Activated CD4-positive, alpha-beta T cell treated with anti-CD3 and anti-CD28 coated beads for 36 hours (primary cell): ENCODE measurements around the gene PRKN. TPM values are rescaled to one million over a fixed set of nuclear protein-coding genes. Genes with fewer than 3 reads are reported as not detected.

Source experiments
- ATAC-seq: fragments of 200-7000 bp; cut with Tn5 transposase; one replicate; pipeline ENCODE4 v1.10.0; 2021; ENCODE audit warnings: mild to moderate bottlenecking, moderate library complexity
- CTCF ChIA-PET: fragments of 350-600 bp; sonication (Branson Sonifier 250); formaldehyde crosslinking; loops from one replicate; lab custom pipeline; 2021; ENCODE audit warnings: antibody characterized with exemption; lab: Charles Lee
- POLR2A ChIA-PET: fragments of 350-600 bp; sonication (Branson Sonifier 250); formaldehyde crosslinking; loops from one replicate; lab custom pipeline; 2021; ENCODE audit warnings: antibody characterized with exemption, inconsistent platforms; lab: Charles Lee
- DNase-seq: peaks from one replicate; pipeline ENCODE4 v3.0.0-alpha.2; 2020
- H3K27ac Mint-ChIP-seq: one replicate; pipeline ENCODE4 v1.8.0; 2021; ENCODE audit warnings: mixed read lengths
- H3K27me3 Mint-ChIP-seq: one replicate; pipeline ENCODE4 v1.8.0; 2021; ENCODE audit warnings: mixed read lengths
- H3K36me3 Mint-ChIP-seq: one replicate; pipeline ENCODE4 v1.8.0; 2021; ENCODE audit warnings: low read depth, mixed read lengths
- H3K4me1 Mint-ChIP-seq: one replicate; pipeline ENCODE4 v1.8.0; 2021; ENCODE audit warnings: mixed read lengths
- H3K4me3 Mint-ChIP-seq: one replicate; pipeline ENCODE4 v1.8.0; 2021; ENCODE audit warnings: mild to moderate bottlenecking, moderate library complexity, mixed read lengths
- H3K9me3 Mint-ChIP-seq: one replicate; pipeline ENCODE4 v1.8.0; 2021; ENCODE audit warnings: low read depth, mixed read lengths
- intact Hi-C, 2 experiments: fragments of 100-400 bp; cut with DNase I in 1 of 2; cut with micrococcal nuclease in 1 of 2; formaldehyde crosslinking; loops; one replicate each; pipeline versions ENCODE4 v1.14.2 to v1.15.1; 2022 to 2024; cut with DNase I, micrococcal nuclease
- total RNA-seq, 2 experiments: library from RNA; stranded (reverse); gene quantifications; one replicate each; pipeline ENCODE4 v1.2.3, GENCODE V29; 2021

PRKN gene
- total RNA-seq, 2 experiments from 2014 or later, result 0.56 to 0.87 TPM

DNA sequence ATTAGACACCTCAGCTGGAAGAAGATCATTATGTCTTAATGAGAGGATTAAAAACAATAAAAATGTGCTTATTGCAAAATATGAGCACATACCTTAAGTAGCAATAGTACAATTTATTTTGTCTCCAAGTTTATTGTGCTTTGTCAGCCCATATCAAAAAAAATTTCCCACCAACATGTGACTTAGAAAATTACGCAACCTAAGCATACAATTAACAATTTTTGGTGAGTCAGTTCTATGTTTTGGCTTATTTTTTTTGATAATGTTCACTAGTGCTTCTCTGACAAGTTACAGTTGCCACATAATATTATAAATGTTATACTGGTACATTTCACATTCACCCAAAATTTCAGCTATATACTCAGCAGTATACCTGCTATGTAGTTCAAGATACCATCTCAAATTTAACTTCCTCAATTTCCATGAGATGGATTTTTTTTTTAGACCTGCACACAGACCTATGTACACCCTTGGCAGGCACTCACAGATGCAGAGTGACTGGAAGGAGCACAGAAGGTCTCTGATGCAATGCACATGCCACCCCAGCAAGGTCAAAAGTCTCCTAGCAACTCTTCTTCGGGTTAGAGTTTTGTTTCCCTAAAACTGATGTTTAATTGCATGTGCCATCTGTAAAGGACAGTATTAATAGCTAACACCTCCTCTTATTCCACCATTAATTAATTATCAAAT lies 112.4 kb downstream of the PRKN start:
- Mint-ChIP-seq H3K36me3 (peaks cover 3% of the 10 kb centered on the region), H3K27me3 (no peaks in the 10 kb centered on the region), H3K27ac (no peak overlapping the region), H3K9me3 (peaks cover 7% of the 10 kb centered on the region), H3K4me3 (no peak overlapping the region), H3K4me1 (no peaks in the 10 kb centered on the region)
- ATAC-seq (no peak), DNase-seq (no peak)
- ChIA-PET POLR2A (no interaction called here), CTCF (interaction anchor here (0.7 kb wide), 1 partner anchor 1218 kb away, joined by 3 read pairs; no protein-coding TSS in a partner anchor)
- intact Hi-C loops, result no loop called here

- ATAC-seq, result no peak
- Mint-ChIP-seq H3K4me3 (no peak overlapping the region), H3K36me3 (peaks cover 3% of the 10 kb centered on the region), H3K4me1 (no peaks in the 10 kb centered on the region), H3K9me3 (peaks cover 7% of the 10 kb centered on the region), H3K27ac (no peak overlapping the region), H3K27me3 (no peaks in the 10 kb centered on the region)
- no peak for DNase-seq
- POLR2A ChIA-PET, result no interaction called here
- intact Hi-C loops, result no loop called here
- CTCF ChIA-PET, result no interaction called here
These were observed 114.3 kb downstream of the PRKN start for GRCh38 chr6:162613310-162613709.

GRCh38 chr6:162612613-162613012 lies 115.0 kb downstream of the PRKN start:
- no peak overlapping the region for H3K4me3 Mint-ChIP-seq
- POLR2A ChIA-PET, result no interaction called here
- ATAC-seq (no peak), DNase-seq (no peak)
- intact Hi-C loops, result no loop called here
- no peaks in the 10 kb centered on the region for H3K4me1 Mint-ChIP-seq
- H3K9me3 Mint-ChIP-seq, result peaks cover 7% of the 10 kb centered on the region
- H3K27ac Mint-ChIP-seq, result no peak overlapping the region
- H3K36me3 Mint-ChIP-seq, result peaks cover 3% of the 10 kb centered on the region
- CTCF ChIA-PET, result no interaction called here
- H3K27me3 Mint-ChIP-seq, result no peaks in the 10 kb centered on the region

DNA sequence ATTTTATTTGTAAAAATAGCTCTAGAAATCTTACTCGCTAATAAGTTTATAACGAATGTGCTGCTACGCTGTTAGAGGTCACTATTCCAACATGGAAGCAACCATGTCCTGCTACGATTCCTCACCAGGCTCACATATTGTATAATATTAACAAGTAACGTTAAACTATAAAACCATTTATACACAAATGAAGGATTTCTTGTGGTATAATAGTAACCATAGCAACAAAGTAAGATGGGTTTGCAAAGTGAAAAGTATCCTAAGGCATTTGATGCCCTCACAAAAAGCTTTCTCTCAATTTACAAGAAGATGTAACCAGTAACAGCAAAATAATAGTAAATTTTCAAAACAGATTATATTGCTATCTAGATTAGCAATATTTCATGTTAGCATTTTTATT lies 117.2 kb downstream of the PRKN start:
- ChIA-PET POLR2A (no interaction called here), CTCF (interaction anchor here (1.3 kb wide), 1 partner anchor 1192 kb away, joined by 4 read pairs; no protein-coding TSS in a partner anchor)
- DNase-seq (no peak), ATAC-seq (no peak)
- Mint-ChIP-seq H3K36me3 (peaks cover 3% of the 10 kb centered on the region), H3K4me1 (no peaks in the 10 kb centered on the region), H3K9me3 (peaks cover 7% of the 10 kb centered on the region), H3K27ac (no peak overlapping the region), H3K4me3 (no peak overlapping the region), H3K27me3 (no peaks in the 10 kb centered on the region)
- intact Hi-C loops, result no loop called here

GRCh38 chr6:162605881-162606280 lies 121.7 kb downstream of the PRKN start:
- Mint-ChIP-seq H3K27ac (no peak overlapping the region), H3K4me1 (no peaks in the 10 kb centered on the region), H3K36me3 (peaks cover 2% of the 10 kb centered on the region), H3K4me3 (no peak overlapping the region), H3K27me3 (no peaks in the 10 kb centered on the region), H3K9me3 (no peaks in the 10 kb centered on the region)
- ATAC-seq (no peak), DNase-seq (no peak)
- ChIA-PET POLR2A (no interaction called here), CTCF (no interaction called here)
- intact Hi-C loops, result no loop called here

DNA sequence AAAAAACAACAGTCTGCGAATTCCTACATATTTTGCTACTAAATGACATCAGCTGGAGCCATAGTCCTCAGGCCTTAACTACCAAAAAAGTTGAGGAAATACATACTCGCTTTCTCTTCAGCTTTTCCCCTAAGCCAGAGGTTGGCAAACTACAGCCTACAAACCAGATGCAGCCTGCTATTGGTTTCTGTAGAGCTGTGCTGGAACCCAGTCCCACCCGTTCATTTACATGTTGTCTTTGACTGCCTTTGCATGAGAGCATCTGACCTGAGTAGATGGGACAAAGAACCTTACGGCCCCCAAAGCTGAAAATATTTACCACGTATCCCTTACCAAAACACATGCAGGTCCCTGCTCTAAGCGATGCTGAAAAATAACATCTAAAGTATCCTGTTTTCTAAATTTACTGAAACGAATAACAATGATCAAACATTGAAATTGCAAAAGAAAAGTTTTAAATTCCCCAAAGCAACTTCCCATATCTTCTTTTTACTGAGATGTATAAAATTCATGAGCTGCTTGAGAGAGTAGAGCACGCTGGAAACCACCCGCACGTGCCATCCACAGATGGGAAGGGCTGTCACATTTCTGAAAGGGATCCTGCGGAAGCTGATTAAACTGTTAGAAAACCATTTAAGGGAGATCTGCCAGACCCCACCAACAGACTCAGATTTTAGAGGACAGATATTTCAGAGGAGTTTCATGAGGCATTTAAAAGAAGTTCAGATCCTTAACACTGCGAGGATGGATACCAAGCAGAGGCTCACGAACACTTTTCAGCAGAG lies 124.1 kb downstream of the PRKN start:
- ATAC-seq (no peak), DNase-seq (no peak)
- H3K36me3 Mint-ChIP-seq, result peaks cover 2% of the 10 kb centered on the region
- no peaks in the 10 kb centered on the region for H3K9me3 Mint-ChIP-seq
- H3K4me1 Mint-ChIP-seq, result no peaks in the 10 kb centered on the region
- ChIA-PET CTCF (no interaction called here), POLR2A (no interaction called here)
- H3K27ac Mint-ChIP-seq, result no peak overlapping the region
- no peak overlapping the region for H3K4me3 Mint-ChIP-seq
- intact Hi-C loops, result no loop called here
- no peaks in the 10 kb centered on the region for H3K27me3 Mint-ChIP-seq

DNA sequence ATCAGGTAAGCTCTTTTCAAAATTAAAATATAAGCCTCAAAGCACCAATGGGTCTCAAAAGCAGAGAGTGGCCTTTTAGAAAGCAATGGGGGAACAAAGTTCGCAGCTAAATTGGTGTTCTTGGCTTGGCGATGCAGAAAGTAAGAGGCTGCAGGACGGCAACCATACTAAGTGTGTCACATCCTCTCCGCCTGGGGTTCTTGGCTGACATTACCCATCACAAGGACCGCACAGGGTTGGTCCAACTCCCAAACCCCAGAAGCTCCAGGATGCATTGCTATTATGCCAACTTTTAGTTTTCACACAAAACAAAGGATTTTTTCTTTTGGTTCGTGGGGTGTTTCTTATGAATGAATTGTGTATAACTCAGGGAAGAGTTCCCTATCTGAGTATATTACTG lies 124.8 kb downstream of the PRKN start:
- no peaks in the 10 kb centered on the region for H3K27me3 Mint-ChIP-seq
- intact Hi-C loops, result no loop called here
- H3K9me3 Mint-ChIP-seq, result no peaks in the 10 kb centered on the region
- peaks cover 2% of the 10 kb centered on the region for H3K36me3 Mint-ChIP-seq
- H3K27ac Mint-ChIP-seq, result no peak overlapping the region
- H3K4me1 Mint-ChIP-seq, result no peaks in the 10 kb centered on the region
- ChIA-PET POLR2A (no interaction called here), CTCF (no interaction called here)
- H3K4me3 Mint-ChIP-seq, result no peak overlapping the region
- DNase-seq, result no peak
- no peak for ATAC-seq

- Mint-ChIP-seq H3K9me3 (no peaks in the 10 kb centered on the region), H3K27ac (no peak overlapping the region), H3K4me3 (no peak overlapping the region), H3K27me3 (no peaks in the 10 kb centered on the region), H3K4me1 (no peaks in the 10 kb centered on the region), H3K36me3 (peaks cover 2% of the 10 kb centered on the region)
- ATAC-seq (no peak), DNase-seq (no peak)
- CTCF ChIA-PET, result no interaction called here
- intact Hi-C loops, result no loop called here
- POLR2A ChIA-PET, result no interaction called here
These were observed 130.9 kb downstream of the PRKN start for GRCh38 chr6:162596676-162597075.

- Mint-ChIP-seq H3K9me3 (no peaks in the 10 kb centered on the region), H3K27ac (no peak overlapping the region), H3K27me3 (no peaks in the 10 kb centered on the region)
These were observed 136.0 kb downstream of the PRKN start for GRCh38 chr6:162591517-162591916.

GRCh38 chr6:162581988-162582780 lies 145.4 kb downstream of the PRKN start:
- no peak for ATAC-seq
- Mint-ChIP-seq H3K27ac (no peak overlapping the region), H3K36me3 (no peaks in the 10 kb centered on the region), H3K9me3 (no peaks in the 10 kb centered on the region), H3K4me1 (no peaks in the 10 kb centered on the region), H3K4me3 (no peak overlapping the region), H3K27me3 (no peaks in the 10 kb centered on the region)
- intact Hi-C loops, result no loop called here
- CTCF ChIA-PET, result no interaction called here
- DNase-seq, result no peak
- POLR2A ChIA-PET, result no interaction called here

More at GRCh38 chr6:162591517-162591916, 136.0 kb downstream of the PRKN start:
- intact Hi-C loops, result no loop called here
- no peak for DNase-seq
- H3K4me1 Mint-ChIP-seq, result no peaks in the 10 kb centered on the region
- H3K4me3 Mint-ChIP-seq, result no peak overlapping the region
- no peaks in the 10 kb centered on the region for H3K36me3 Mint-ChIP-seq
- POLR2A ChIA-PET, result no interaction called here
- CTCF ChIA-PET, result no interaction called here
- ATAC-seq, result no peak

DNA sequence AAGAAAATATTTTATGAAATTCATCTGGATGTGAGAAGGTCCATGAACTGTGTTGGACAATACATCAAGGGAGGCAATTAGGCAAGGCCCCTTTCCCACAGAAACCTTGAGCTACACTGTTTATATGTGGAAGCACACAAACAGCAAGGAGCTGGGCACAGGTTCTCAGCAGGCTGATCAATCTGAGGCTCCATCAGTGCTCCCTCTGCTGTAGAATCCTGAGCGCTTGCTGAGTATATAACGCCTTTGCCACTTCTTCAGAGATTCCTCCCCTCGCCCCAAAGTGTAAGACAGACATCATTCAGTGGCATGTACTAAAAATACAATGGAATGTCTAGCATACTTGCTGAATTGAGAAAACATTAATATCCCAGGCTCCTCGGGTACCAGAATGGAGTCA lies 146.9 kb downstream of the PRKN start:
- DNase-seq, result no peak
- Mint-ChIP-seq H3K4me3 (no peak overlapping the region), H3K4me1 (no peaks in the 10 kb centered on the region), H3K27me3 (no peaks in the 10 kb centered on the region), H3K27ac (no peak overlapping the region), H3K9me3 (no peaks in the 10 kb centered on the region), H3K36me3 (no peaks in the 10 kb centered on the region)
- no peak for ATAC-seq
- ChIA-PET CTCF (no interaction called here), POLR2A (no interaction called here)
- intact Hi-C loops, result no loop called here
